CD4-positive, alpha-beta T cell treated with Interleukin-21 for 1 hour (primary cell): ENCODE measurements around the gene GYS2.

Source experiments
- DNase-seq: peaks from one replicate; pipeline ENCODE4 v3.0.0-alpha.2; 2020

Gene GYS2

GRCh38 chr12:21551841-21552465, 52.7 kb downstream of the GYS2 start:
- DNase-seq, result no peak

DNA sequence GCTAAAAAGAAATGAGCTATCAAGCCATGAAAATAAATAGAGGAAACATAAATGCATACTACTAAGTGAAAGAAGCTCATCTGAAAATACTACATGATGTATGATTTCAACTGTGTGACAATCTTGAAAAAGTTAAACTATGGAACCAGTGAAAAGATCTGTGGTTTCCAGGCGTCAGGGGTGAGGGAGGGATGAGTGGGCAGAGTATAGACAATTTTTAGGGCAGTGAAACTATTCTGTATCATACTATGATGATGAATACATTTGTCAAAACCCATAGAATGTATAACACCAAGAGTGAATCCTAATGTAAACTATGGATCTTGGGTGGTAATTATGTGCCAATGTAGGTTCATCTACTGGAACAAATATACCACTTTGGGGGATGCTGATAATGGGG, 57.2 kb downstream of the GYS2 start:
- DNase-seq, result no peak

GRCh38 chr12:21546716-21547115, 57.9 kb downstream of the GYS2 start:
- DNase-seq, result no peak

GRCh38 chr12:21545557-21545956, 59.1 kb downstream of the GYS2 start:
- DNase-seq, result no peak

DNA sequence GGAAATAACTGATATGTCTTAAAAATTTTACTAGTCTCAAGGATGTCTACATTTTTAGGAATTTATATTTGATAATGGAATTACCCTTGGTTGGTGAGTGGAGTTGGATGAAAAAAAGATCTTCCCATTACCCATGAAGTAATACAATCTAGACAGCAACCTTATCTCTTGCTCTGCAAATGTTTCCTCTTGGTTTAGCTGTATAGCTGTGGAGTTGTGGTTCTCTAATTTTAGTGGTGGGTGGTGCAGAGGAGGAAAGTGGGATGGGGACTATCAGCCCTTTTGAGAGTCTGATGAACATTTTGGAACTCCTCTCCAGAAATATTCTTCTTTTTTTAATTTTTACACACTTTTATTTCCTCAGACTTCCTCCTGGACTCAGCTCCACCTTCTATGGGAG, 61.5 kb downstream of the GYS2 start:
- no peak for DNase-seq

DNA sequence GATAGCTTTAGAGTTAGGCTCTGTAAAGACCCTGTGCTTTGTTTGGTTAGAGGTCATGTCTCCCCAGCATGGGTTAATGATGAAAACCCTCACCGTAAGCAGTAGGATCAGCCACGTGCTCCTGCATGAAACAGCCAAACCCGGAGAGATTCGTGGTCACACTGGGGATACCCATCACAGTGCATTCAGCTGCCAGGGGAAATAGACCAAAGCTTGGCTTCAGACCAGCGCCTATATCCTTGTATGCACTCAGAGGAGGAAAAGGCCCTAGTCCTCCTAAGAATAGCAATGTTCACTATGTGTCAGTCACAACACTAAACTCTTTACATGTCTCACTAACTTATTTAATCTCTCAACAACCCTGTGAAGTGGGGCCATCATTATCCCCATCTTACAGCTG, 62.2 kb downstream of the GYS2 start:
- no peak for DNase-seq

DNA sequence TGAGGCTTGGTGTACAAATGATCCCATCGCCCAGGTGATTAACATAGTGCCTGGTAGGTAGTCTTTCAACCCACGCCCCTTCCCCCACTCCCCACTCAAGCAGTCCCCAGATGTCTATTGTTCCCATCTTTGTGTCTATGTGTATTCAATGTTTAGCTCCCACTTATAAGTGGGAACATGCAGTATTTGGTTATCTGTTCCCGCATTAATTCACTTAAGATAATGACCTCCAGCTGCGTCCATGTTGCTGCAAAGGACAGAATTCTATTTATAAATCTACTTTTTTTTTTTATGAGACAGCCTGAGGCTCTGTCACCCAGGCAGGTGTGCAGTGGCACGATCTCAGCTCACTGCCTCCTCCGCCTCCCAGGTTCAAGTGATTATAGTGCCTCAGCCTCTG, 62.9 kb downstream of the GYS2 start:
- no peak for DNase-seq

DNA sequence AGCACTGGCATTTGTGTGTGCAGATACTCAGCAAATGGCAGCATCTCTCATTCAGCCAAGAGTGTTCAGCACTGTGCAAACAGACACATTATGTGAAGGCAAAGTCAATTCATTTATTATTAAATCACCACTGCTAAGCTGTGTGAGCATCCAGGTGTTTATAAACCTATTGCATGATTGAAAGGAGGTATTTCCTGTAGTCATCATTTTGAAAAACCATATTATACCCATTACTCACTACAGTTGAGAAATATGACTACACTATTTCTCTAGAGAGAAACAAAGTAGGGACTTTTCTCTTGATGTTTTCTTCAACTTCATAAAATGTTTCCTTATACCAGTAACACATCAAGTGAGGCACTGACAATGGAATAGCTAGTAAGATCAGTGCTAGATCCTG, 64.8 kb downstream of the GYS2 start:
- no peak for DNase-seq

GRCh38 chr12:21538061-21538653, 66.5 kb downstream of the GYS2 start:
- no peak for DNase-seq

DNA sequence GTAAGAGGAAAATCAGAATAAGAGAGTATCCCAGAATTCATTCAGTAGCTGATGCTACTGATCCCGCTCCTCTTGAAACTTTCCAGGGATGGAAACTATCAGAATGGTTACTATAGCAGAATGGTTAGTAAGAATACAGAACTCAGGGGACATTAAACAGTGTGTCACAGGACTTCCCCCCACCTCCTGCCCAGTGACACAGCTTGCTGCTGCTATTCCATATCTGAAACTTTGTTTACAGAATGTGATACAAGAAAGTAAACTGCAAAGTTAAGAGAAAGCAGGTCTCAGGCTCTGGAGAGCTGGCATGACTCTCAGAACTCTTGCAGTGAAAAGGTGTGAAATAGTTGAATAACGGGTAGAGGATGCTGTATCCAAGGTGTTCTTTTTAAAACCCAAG, 75.2 kb downstream of the GYS2 start:
- no peak for DNase-seq

DNA sequence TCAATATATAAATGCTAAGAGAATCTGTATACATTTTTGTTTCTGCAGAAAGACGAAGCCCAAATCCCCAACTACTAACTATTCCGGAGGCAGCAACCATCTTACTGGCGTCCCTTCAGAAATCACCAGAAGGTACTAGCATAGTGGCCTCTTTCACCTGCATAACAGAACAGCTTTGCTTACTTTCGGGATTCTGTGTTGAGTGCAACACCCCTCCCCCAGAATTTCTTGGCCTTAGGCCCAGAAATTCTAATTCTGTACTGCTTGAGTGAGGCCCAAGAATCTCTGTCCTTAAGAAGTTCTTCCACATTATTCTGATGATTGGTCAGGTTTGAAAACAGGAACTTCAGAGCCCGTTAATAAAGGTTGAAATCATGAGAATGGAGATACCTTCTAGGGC, 75.7 kb downstream of the GYS2 start:
- no peak for DNase-seq

DNA sequence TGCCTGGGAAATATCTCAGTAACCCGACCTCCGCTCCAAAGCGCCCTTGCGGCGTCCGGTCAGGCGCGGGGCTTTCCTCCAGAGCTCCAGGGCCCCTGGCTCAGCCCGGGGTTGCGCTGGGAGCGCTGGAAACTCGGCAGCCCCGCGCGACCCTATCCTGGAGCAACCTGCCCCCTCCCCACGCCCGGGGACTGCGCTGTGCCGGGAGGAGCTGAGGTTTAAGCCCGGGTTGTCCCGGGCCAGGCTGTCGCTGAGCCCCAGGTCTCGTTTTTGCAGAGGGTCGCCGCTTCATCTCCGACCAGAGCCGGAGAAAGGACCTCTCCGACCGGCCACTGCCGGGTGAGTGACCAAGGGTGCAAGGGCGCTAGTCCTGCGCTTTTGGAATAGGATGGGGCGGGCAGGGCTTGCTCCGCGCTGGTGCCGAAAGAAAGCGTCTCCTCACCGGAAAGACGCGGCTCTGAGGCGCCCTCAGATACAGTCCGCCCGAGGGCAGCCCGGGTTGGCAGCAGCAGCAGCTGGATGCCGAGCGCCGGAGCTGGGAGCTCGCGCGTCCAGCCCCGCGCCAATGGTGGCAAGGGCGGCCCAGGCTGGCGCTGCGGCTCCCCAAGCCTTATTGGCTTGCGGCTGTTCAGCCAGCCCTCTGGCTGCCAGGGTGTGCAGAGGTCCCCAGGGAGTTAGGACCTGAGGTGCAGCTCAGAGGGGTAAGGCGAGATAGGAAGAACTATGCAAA, 77.0 kb downstream of the GYS2 start:
- peak; percentile 56 for DNase-seq

GRCh38 chr12:21526721-21527345, 77.8 kb downstream of the GYS2 start:
- no peak for DNase-seq

GRCh38 chr12:21526053-21526452, 78.6 kb downstream of the GYS2 start, which contains the start of gene SPX:
SPX (plus strand) TSS chr12:21526296; CDS start chr12:21526473, 177 bp downstream.
- DNase-seq, result no peak

GRCh38 chr12:21523148-21523547, 81.5 kb downstream of the GYS2 start:
- no peak for DNase-seq

DNA sequence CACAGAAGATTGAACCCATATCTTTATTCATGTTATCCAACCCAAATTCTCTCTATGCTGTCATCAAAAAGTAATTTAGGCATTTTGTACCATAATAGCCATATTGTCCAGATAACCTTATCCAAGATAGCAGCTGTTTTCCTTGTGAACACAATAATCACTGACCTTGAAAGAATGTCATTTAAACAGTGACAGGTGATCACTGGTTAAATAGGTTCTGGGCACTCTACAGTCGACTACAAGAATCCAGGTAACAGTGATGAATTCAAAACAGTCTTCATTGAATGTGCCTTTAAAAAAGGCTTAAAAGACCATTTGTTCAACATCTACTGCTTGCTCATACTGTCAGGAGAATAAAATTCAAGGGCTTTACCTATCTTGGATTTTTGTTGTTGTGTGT, 83.1 kb downstream of the GYS2 start:
- no peak for DNase-seq

DNA sequence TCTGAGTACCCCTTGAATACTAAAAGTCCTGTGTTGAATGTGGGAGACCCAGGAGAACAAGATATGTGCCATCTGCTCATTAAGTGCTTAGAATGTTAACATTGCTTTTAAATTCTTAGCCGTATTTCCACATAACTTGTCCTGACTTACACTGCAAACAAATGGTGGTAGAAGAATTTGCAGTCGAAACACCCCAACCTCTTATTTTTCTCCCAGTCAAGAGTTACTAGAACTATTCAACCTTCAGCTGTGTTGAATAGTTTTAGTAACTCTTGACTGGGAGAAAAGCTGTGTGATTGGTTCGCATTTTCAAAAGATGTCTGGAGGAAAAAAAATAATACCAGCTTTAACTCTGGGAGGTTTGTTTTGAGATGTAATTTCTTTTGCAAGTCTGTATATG, 86.2 kb downstream of the GYS2 start:
- DNase-seq, result no peak

- no peak for DNase-seq
Observed at GRCh38 chr12:21516281-21516680, 88.4 kb downstream of the GYS2 start.

- DNase-seq, result peak; percentile 45
Observed at GRCh38 chr12:21509768-21510167, 94.9 kb downstream of the GYS2 start.

DNA sequence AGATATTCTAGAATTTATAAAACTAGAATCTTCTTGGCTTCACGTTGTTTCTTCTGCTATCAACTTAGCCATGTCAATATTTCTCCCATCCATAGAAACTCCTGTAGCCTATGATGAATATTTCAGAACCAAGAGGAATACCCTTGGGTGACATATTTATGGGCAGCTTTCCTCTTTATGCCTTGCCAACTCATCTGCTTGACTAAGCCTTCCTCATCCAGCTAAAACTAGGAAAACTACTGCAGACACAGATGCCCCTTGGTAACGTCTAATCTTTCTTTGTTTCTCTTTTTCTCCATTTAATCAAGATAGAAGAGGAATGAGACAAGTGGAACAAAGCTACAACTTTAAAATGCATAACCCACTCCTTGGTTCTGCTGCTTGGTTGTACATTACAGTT, 96.8 kb downstream of the GYS2 start:
- DNase-seq, result no peak

GRCh38 chr12:21505888-21506287, 98.8 kb downstream of the GYS2 start:
- DNase-seq, result no peak

DNA sequence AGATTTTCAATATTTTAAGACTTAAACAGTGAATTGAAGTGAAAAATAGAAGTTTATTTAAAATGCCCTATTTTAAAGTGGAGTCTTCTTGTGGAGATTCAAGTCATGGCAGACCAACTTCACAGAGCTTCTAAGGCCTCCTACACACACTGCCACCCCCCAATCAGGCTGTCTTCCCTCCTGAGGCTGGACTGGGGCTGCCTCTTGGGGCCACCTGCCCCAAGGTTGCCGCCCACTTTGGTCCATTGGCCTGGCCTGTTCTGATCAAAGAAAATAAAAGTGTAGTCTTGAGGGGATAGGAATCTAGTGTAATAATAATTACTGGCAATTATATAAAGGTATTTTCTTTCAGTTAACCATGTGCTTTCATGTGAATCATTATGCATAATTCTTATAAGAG, 101.8 kb downstream of the GYS2 start:
- no peak for DNase-seq

- peak; percentile 40 for DNase-seq
Observed at GRCh38 chr12:21502164-21502496, 102.5 kb downstream of the GYS2 start.
